ENCODE measurements around the gene ATP1B3.

DNA sequence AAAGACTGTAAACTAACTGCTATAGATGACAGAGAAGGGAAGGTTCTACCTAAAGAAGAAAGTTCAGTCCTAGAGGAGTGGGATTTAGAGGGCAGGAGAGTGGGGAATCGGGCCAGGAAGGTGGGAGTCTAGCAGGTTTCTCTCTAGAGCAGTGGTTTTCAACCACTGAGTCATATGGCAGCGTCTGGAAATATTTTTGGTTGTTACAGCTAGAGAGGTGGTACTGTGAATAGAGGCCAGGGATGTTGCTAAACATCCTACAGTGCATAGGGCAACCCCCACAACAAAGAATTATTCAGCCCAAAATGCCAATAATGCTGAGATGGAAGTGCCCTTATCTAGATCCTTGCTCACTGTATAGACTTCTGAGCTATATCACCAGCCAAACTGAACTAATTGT is 28.7 kb downstream of the ATP1B3 start:
- TF ChIP-seq GABPA (IDR thresholded peaks at IDR 0.05; ENCODE audit: low read depth) (no peak), YY1 (IDR thresholded peaks at IDR 0.05; ENCODE audit: low read depth) (no peak), CHD2 (IDR thresholded peaks at IDR 0.05; ENCODE audit: low read length, partially characterized antibody) (no peak), RXRA (IDR thresholded peaks at IDR 0.05; ENCODE audit: borderline replicate concordance, low read depth) (no peak), POLR2AphosphoS5 (IDR thresholded peaks at IDR 0.05; ENCODE audit: low read depth, low read length) (no peak), RAD21 (IDR thresholded peaks at IDR 0.05; ENCODE audit: low read length) (no peak), ELF1 (IDR thresholded peaks at IDR 0.05) (no peak)
- TF ChIP-seq, protein P1, sequence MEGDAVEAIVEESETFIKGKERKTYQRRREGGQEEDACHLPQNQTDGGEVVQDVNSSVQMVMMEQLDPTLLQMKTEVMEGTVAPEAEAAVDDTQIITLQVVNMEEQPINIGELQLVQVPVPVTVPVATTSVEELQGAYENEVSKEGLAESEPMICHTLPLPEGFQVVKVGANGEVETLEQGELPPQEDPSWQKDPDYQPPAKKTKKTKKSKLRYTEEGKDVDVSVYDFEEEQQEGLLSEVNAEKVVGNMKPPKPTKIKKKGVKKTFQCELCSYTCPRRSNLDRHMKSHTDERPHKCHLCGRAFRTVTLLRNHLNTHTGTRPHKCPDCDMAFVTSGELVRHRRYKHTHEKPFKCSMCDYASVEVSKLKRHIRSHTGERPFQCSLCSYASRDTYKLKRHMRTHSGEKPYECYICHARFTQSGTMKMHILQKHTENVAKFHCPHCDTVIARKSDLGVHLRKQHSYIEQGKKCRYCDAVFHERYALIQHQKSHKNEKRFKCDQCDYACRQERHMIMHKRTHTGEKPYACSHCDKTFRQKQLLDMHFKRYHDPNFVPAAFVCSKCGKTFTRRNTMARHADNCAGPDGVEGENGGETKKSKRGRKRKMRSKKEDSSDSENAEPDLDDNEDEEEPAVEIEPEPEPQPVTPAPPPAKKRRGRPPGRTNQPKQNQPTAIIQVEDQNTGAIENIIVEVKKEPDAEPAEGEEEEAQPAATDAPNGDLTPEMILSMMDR (IDR thresholded peaks at IDR 0.05), result no peak

All from SK-N-SH (cell line).